ENCODE measurements around the gene DRD3. TPM values are rescaled to one million over a fixed set of nuclear protein-coding genes. Genes with fewer than 3 reads are reported as not detected.

Gene DRD3
- total and polyA plus RNA-seq, 2 donors (not counting 3 experiments of a cell fraction or from before 2014, with no cell fraction given): not detected

DNA sequence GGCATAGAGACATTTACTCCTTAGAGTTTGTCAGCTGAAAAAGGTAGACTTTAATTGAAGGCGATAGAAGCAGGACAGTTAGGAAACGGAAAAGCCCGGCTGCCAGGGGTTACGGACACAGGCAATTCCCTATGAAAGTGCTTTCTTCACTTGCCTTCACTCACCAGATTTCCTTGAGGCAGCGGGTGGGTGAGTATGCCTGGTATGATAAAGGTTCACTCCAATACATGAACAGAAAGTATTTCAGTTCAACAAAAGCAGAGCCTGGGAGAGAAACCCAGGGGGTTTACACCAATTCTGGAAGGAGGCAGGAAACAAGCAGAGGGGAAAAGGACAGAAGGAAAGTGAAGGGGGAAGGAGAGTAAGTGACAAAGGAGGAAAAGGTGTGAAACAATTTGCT lies 68.4 kb downstream of the DRD3 start:
- H3K36me3 ChIP-seq (ENCODE audit: control insufficient read depth in 2 of 2, extremely low read depth in 1 of 2, insufficient read depth in 2 of 2, low read length in 2 of 2): no peaks in the 10 kb centered on the region
- no TSS peak for BruUV-seq (replicated peaks)
- peak overlapping the region; percentile 22 for H2AFZ ChIP-seq (ENCODE audit: low read depth, low read length)
- intact Hi-C loops (cut with micrococcal nuclease) (no loop called here), dilution Hi-C loops (cut with MboI; ENCODE audit: extremely low pct_ligation_motif_present, low sequenced_read_pairs) (no loop called here)
- no peaks in the 10 kb centered on the region for H3K9me3 ChIP-seq (replicated peaks; ENCODE audit: control insufficient read depth, insufficient read depth, low read length)
- H3K4me1 ChIP-seq (ENCODE audit: control insufficient read depth, extremely low read depth, insufficient read depth, low read length): peaks cover 7% of the 10 kb centered on the region
- H3K9ac ChIP-seq (replicated peaks; ENCODE audit: extremely low read depth, insufficient read depth, low read length): no peak overlapping the region
- no peak for FAIRE-seq
- H3K4me3 ChIP-seq (replicated peaks in 1 of 3; ENCODE audit: insufficient read depth in 1 of 3, low read depth in 1 of 3, low read length in 3 of 3): no peak overlapping the region
- no peaks in the 10 kb centered on the region for H3K27me3 ChIP-seq (ENCODE audit: control insufficient read depth in 2 of 2, insufficient read depth in 2 of 2, low read length in 2 of 2)
- TF ChIP-seq, protein P1, sequence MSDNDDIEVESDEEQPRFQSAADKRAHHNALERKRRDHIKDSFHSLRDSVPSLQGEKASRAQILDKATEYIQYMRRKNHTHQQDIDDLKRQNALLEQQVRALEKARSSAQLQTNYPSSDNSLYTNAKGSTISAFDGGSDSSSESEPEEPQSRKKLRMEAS (IDR thresholded peaks at IDR 0.05; ENCODE audit: insufficient read depth, insufficient read length): no peak
- TF ChIP-seq FOS (IDR thresholded peaks at IDR 0.05; ENCODE audit: borderline replicate concordance, insufficient read depth, low read length) (no peak), CTCF (IDR thresholded peaks at IDR 0.05; ENCODE audit: extremely low read depth in 1 of 2, insufficient read depth in 1 of 2, low read depth in 1 of 2, low read length in 2 of 2) (no peak), POLR2A (IDR thresholded peaks at IDR 0.05; ENCODE audit: low read depth, low read length) (no peak), POLR2AphosphoS5 (IDR thresholded peaks at IDR 0.05; ENCODE audit: insufficient read depth, low read depth, low read length) (no peak), MYC (IDR thresholded peaks at IDR 0.05; ENCODE audit: low read depth, low read length) (no peak), EZH2 (IDR thresholded peaks at IDR 0.05; ENCODE audit: borderline replicate concordance, low read depth, low read length, severe bottlenecking) (no peak), JUN (IDR thresholded peaks at IDR 0.05; ENCODE audit: borderline replicate concordance, insufficient read depth, insufficient read length, low read depth) (no peak), GATA2 (IDR thresholded peaks at IDR 0.05; ENCODE audit: insufficient read depth, insufficient read length, low read depth, low read length) (no peak)
- H3K4me2 ChIP-seq (ENCODE audit: insufficient read depth, low read length): no peak overlapping the region
- H4K20me1 ChIP-seq (replicated peaks; ENCODE audit: control insufficient read depth, extremely low read depth, insufficient read depth, low read length): no peaks in the 10 kb centered on the region
- CTCF ChIA-PET: interaction anchor here (1.4 kb wide), 1 partner anchor 11 kb away, joined by 3 read pairs; no protein-coding TSS in a partner anchor
- POLR2A ChIA-PET: no interaction called here
- no peak for DNase-seq (ENCODE audit: low read depth, low spot score)
- no peak overlapping the region for H3K27ac ChIP-seq (ENCODE audit: insufficient read depth, low read depth, low read length)
- no peaks in the 10 kb centered on the region for H3K9me1 ChIP-seq (replicated peaks; ENCODE audit: control insufficient read depth, extremely low read depth, insufficient read depth, low read length)
- H3K79me2 ChIP-seq (ENCODE audit: control insufficient read depth, insufficient read depth, low read length): no peaks in the 10 kb centered on the region
